GM10847 (cell line): ENCODE data around the gene ESAM.

Experiments used
- POLR2A ChIP-seq: IDR thresholded peaks from 2 replicates; pipeline ENCODE4 v1.6.1; 2011; ENCODE audit not compliant: insufficient read length; ENCODE audit errors: extremely low read depth

The ESAM gene

GRCh38 chr11:124762105-124762623 lies at the start of gene ESAM:
TSS of gene ESAM (minus strand) at chr11:124762290. CDS start at chr11:124762154, 136 bp downstream.
- TF ChIP-seq POLR2A, result peak; percentile 96

- TF ChIP-seq POLR2A, result no peak
These were observed 49.5 kb upstream of the ESAM start for GRCh38 chr11:124811399-124812125.

- no peak for TF ChIP-seq POLR2A
These were observed 45.7 kb upstream of the ESAM start for GRCh38 chr11:124807660-124808270.

GRCh38 chr11:124807201-124807600 lies 45.1 kb upstream of the ESAM start:
- TF ChIP-seq POLR2A, result no peak

GRCh38 chr11:124804884-124805283 lies 42.8 kb upstream of the ESAM start:
- no peak for TF ChIP-seq POLR2A

- TF ChIP-seq POLR2A, result no peak
These were observed 39.7 kb upstream of the ESAM start for GRCh38 chr11:124801636-124802312.

- TF ChIP-seq POLR2A, result no peak
These were observed 38.9 kb upstream of the ESAM start for GRCh38 chr11:124801014-124801413.

GRCh38 chr11:124800226-124800929 lies 38.3 kb upstream of the ESAM start, which contains the start of gene MSANTD2:
TSS of gene MSANTD2 (minus strand) at chr11:124800406. CDS start at chr11:124800380, 26 bp downstream.
- peak; percentile 98 for TF ChIP-seq POLR2A

GRCh38 chr11:124799348-124800225 lies 37.5 kb upstream of the ESAM start:
- no peak for TF ChIP-seq POLR2A

GRCh38 chr11:124798991-124799347 lies 36.9 kb upstream of the ESAM start:
- TF ChIP-seq POLR2A, result no peak

- no peak for TF ChIP-seq POLR2A
These were observed 34.2 kb upstream of the ESAM start for GRCh38 chr11:124796312-124796711.

- no peak for TF ChIP-seq POLR2A
These were observed 31.6 kb upstream of the ESAM start for GRCh38 chr11:124793466-124794278.

- TF ChIP-seq POLR2A, result no peak
These were observed 29.7 kb upstream of the ESAM start for GRCh38 chr11:124791626-124792341.

- no peak for TF ChIP-seq POLR2A
These were observed 26.4 kb upstream of the ESAM start for GRCh38 chr11:124788521-124788920.
